ENCODE measurements around the gene AMBP.

AMBP gene

GRCh38 chr9:114028646-114029045, 49.5 kb downstream of the AMBP start:
- no peak overlapping the region for H2AFZ ChIP-seq (ENCODE audit: low read depth, low read length)
- H3K4me1 ChIP-seq (ENCODE audit: low read length): no peaks in the 10 kb centered on the region
- H3K9ac ChIP-seq (ENCODE audit: low read length): no peak overlapping the region
- H3K27me3 ChIP-seq (ENCODE audit: low read depth, low read length): no peaks in the 10 kb centered on the region
- no peaks in the 10 kb centered on the region for H4K20me1 ChIP-seq (ENCODE audit: insufficient read depth, low read length)
- H3K27ac ChIP-seq (ENCODE audit: low read length): no peak overlapping the region
- TF ChIP-seq CTCF (IDR thresholded peaks at IDR 0.05; ENCODE audit: low read depth, low read length) (no peak), EZH2phosphoT487 (IDR thresholded peaks at IDR 0.05; ENCODE audit: low read depth) (no peak)
- H3K9me3 ChIP-seq (ENCODE audit: insufficient read depth, low read length): 0 out of 2 replicates have a peak, but pooled peaks cover 6% of the 10 kb centered on the region
- no peak overlapping the region for H3K4me3 ChIP-seq (ENCODE audit: low read length)
- no peaks in the 10 kb centered on the region for H3K79me2 ChIP-seq (ENCODE audit: low read length)
- H3K36me3 ChIP-seq (replicated peaks; ENCODE audit: low read depth, low read length): no peaks in the 10 kb centered on the region
- no peak overlapping the region for H3K4me2 ChIP-seq (ENCODE audit: low read length)

GRCh38 chr9:114027863-114028465, 50.1 kb downstream of the AMBP start:
- Histone ChIP-seq H3K9ac (ENCODE audit: low read length) (no peak overlapping the region), H2AFZ (ENCODE audit: low read depth, low read length) (no peak overlapping the region), H3K4me1 (ENCODE audit: low read length) (no peaks in the 10 kb centered on the region), H3K4me2 (ENCODE audit: low read length) (no peak overlapping the region), H3K36me3 (replicated peaks; ENCODE audit: low read depth, low read length) (no peaks in the 10 kb centered on the region), H4K20me1 (ENCODE audit: insufficient read depth, low read length) (no peaks in the 10 kb centered on the region), H3K27ac (ENCODE audit: low read length) (no peak overlapping the region), H3K9me3 (ENCODE audit: insufficient read depth, low read length) (0 out of 2 replicates have a peak, but pooled peaks cover 12% of the 10 kb centered on the region), H3K4me3 (ENCODE audit: low read length) (no peak overlapping the region), H3K27me3 (ENCODE audit: low read depth, low read length) (no peaks in the 10 kb centered on the region), H3K79me2 (ENCODE audit: low read length) (no peaks in the 10 kb centered on the region)
- TF ChIP-seq EZH2phosphoT487 (IDR thresholded peaks at IDR 0.05; ENCODE audit: low read depth) (no peak), CTCF (IDR thresholded peaks at IDR 0.05; ENCODE audit: low read depth, low read length) (no peak)

GRCh38 chr9:114027159-114027862, 50.8 kb downstream of the AMBP start:
- Histone ChIP-seq H4K20me1 (ENCODE audit: insufficient read depth, low read length) (no peaks in the 10 kb centered on the region), H3K4me2 (ENCODE audit: low read length) (no peak overlapping the region), H3K9me3 (ENCODE audit: insufficient read depth, low read length) (0 out of 2 replicates have a peak, but pooled peaks cover 12% of the 10 kb centered on the region), H3K9ac (ENCODE audit: low read length) (no peak overlapping the region), H3K27me3 (ENCODE audit: low read depth, low read length) (no peaks in the 10 kb centered on the region), H3K4me3 (ENCODE audit: low read length) (no peak overlapping the region), H3K36me3 (replicated peaks; ENCODE audit: low read depth, low read length) (no peaks in the 10 kb centered on the region), H3K4me1 (ENCODE audit: low read length) (no peaks in the 10 kb centered on the region), H3K27ac (ENCODE audit: low read length) (no peak overlapping the region), H2AFZ (ENCODE audit: low read depth, low read length) (no peak overlapping the region), H3K79me2 (ENCODE audit: low read length) (no peaks in the 10 kb centered on the region)
- no peak for TF ChIP-seq EZH2phosphoT487 (IDR thresholded peaks at IDR 0.05; ENCODE audit: low read depth)
- TF ChIP-seq CTCF (IDR thresholded peaks at IDR 0.05; ENCODE audit: low read depth, low read length): no peak

GRCh38 chr9:114026335-114026734, 51.8 kb downstream of the AMBP start:
- TF ChIP-seq EZH2phosphoT487 (IDR thresholded peaks at IDR 0.05; ENCODE audit: low read depth): no peak
- TF ChIP-seq CTCF (IDR thresholded peaks at IDR 0.05; ENCODE audit: low read depth, low read length): no peak
- Histone ChIP-seq H3K27ac (ENCODE audit: low read length) (no peak overlapping the region), H3K9ac (ENCODE audit: low read length) (no peak overlapping the region), H3K36me3 (replicated peaks; ENCODE audit: low read depth, low read length) (no peaks in the 10 kb centered on the region), H3K4me1 (ENCODE audit: low read length) (no peaks in the 10 kb centered on the region), H2AFZ (ENCODE audit: low read depth, low read length) (no peak overlapping the region), H3K4me3 (ENCODE audit: low read length) (no peak overlapping the region), H3K9me3 (ENCODE audit: insufficient read depth, low read length) (0 out of 2 replicates have a peak, but pooled peaks cover 12% of the 10 kb centered on the region), H4K20me1 (ENCODE audit: insufficient read depth, low read length) (no peaks in the 10 kb centered on the region), H3K79me2 (ENCODE audit: low read length) (no peaks in the 10 kb centered on the region), H3K4me2 (ENCODE audit: low read length) (no peak overlapping the region), H3K27me3 (ENCODE audit: low read depth, low read length) (no peaks in the 10 kb centered on the region)
